IPS-15b (cell line): ENCODE measurements around the gene MAP4K1.
"Not testable (repeated sequence)": the region's sequence is repeated elsewhere in the genome, so short reads cannot be mapped to it uniquely, and the experiment has no call there.

Experiments
- H3K27me3 ChIP-seq: one replicate; pipeline ENCODE4 v1.6.1; 2013; ENCODE audit warnings: low read length; ENCODE audit not compliant: control insufficient read depth, insufficient read depth
- H3K36me3 ChIP-seq: one replicate; pipeline ENCODE4 v1.6.1; 2013; ENCODE audit warnings: low read length; ENCODE audit not compliant: control insufficient read depth, insufficient read depth
- H3K4me1 ChIP-seq: one replicate; pipeline ENCODE4 v1.6.1; 2013; ENCODE audit warnings: mild to moderate bottlenecking, low read length; ENCODE audit not compliant: control insufficient read depth, insufficient read depth
- H3K4me3 ChIP-seq: one replicate; pipeline ENCODE4 v1.5.1; 2013; ENCODE audit warnings: low read depth, low read length
- H3K9ac ChIP-seq: one replicate; pipeline ENCODE4 v1.6.1; 2013; ENCODE audit warnings: low read depth, mild to moderate bottlenecking, low read length
- H3K9me3 ChIP-seq: one replicate; pipeline ENCODE4 v1.6.1; 2013; ENCODE audit warnings: mild to moderate bottlenecking, low read length; ENCODE audit not compliant: control insufficient read depth, insufficient read depth

Gene MAP4K1

GRCh38 chr19:38579304-38579703 lies 38.4 kb downstream of the MAP4K1 start:
- not testable (repeated sequence) for H3K9ac ChIP-seq, H3K4me3 ChIP-seq, H3K27me3 ChIP-seq, H3K4me1 ChIP-seq, H3K9me3 ChIP-seq
- peaks cover 10% of the 10 kb centered on the region for H3K36me3 ChIP-seq

GRCh38 chr19:38577826-38578225 lies 39.9 kb downstream of the MAP4K1 start:
- H3K27me3 ChIP-seq: no peaks in the 10 kb centered on the region
- no peak overlapping the region for H3K9ac ChIP-seq
- H3K9me3 ChIP-seq: no peaks in the 10 kb centered on the region
- H3K4me3 ChIP-seq: no peak overlapping the region
- H3K4me1 ChIP-seq: no peaks in the 10 kb centered on the region
- H3K36me3 ChIP-seq: peaks cover 10% of the 10 kb centered on the region

GRCh38 chr19:38571682-38572081 lies 46.1 kb downstream of the MAP4K1 start:
- H3K36me3 ChIP-seq: peaks cover 9% of the 10 kb centered on the region
- no peak overlapping the region for H3K9ac ChIP-seq
- no peaks in the 10 kb centered on the region for H3K9me3 ChIP-seq
- no peaks in the 10 kb centered on the region for H3K4me1 ChIP-seq
- no peak overlapping the region for H3K4me3 ChIP-seq
- H3K27me3 ChIP-seq: no peaks in the 10 kb centered on the region

- Histone ChIP-seq H3K9ac (no peak overlapping the region), H3K9me3 (no peaks in the 10 kb centered on the region), H3K36me3 (peaks cover 11% of the 10 kb centered on the region), H3K4me3 (no peak overlapping the region), H3K4me1 (no peaks in the 10 kb centered on the region), H3K27me3 (peaks cover 3% of the 10 kb centered on the region)
Observed at GRCh38 chr19:38569368-38569983, 48.3 kb downstream of the MAP4K1 start.

- peak overlapping the region; percentile 22 for H3K4me3 ChIP-seq
Observed at GRCh38 chr19:38565691-38566105, 52.1 kb downstream of the MAP4K1 start.

GRCh38 chr19:38564981-38565690 lies 52.6 kb downstream of the MAP4K1 start:
- peak overlapping the region; percentile 22 for H3K4me3 ChIP-seq
- no peaks in the 10 kb centered on the region for H3K9me3 ChIP-seq
- H3K4me1 ChIP-seq: no peaks in the 10 kb centered on the region
- peaks cover 27% of the 10 kb centered on the region for H3K36me3 ChIP-seq
- peaks cover 5% of the 10 kb centered on the region for H3K27me3 ChIP-seq
- no peak overlapping the region for H3K9ac ChIP-seq

More at GRCh38 chr19:38565691-38566105, 52.1 kb downstream of the MAP4K1 start:
- Histone ChIP-seq H3K4me1 (no peaks in the 10 kb centered on the region), H3K9ac (no peak overlapping the region), H3K27me3 (peaks cover 5% of the 10 kb centered on the region), H3K9me3 (no peaks in the 10 kb centered on the region), H3K36me3 (peaks cover 27% of the 10 kb centered on the region)

GRCh38 chr19:38563475-38563874 lies 54.3 kb downstream of the MAP4K1 start:
- Histone ChIP-seq H3K9me3 (no peaks in the 10 kb centered on the region), H3K27me3 (peaks cover 5% of the 10 kb centered on the region), H3K4me3 (no peak overlapping the region), H3K36me3 (peaks cover 27% of the 10 kb centered on the region), H3K4me1 (no peaks in the 10 kb centered on the region), H3K9ac (no peak overlapping the region)

- Histone ChIP-seq H3K9me3 (no peaks in the 10 kb centered on the region), H3K27me3 (peaks cover 5% of the 10 kb centered on the region)
Observed at GRCh38 chr19:38562096-38562495, 55.7 kb downstream of the MAP4K1 start.

GRCh38 chr19:38561658-38562057 lies 56.1 kb downstream of the MAP4K1 start:
- H3K27me3 ChIP-seq: peaks cover 5% of the 10 kb centered on the region
- no peak overlapping the region for H3K9ac ChIP-seq
- peaks cover 22% of the 10 kb centered on the region for H3K36me3 ChIP-seq
- H3K4me3 ChIP-seq: no peak overlapping the region
- H3K4me1 ChIP-seq: no peaks in the 10 kb centered on the region
- H3K9me3 ChIP-seq: no peaks in the 10 kb centered on the region

More at GRCh38 chr19:38562096-38562495, 55.7 kb downstream of the MAP4K1 start:
- Histone ChIP-seq H3K36me3 (peaks cover 24% of the 10 kb centered on the region), H3K4me3 (no peak overlapping the region), H3K9ac (no peak overlapping the region), H3K4me1 (no peaks in the 10 kb centered on the region)

GRCh38 chr19:38561053-38561606 lies 56.6 kb downstream of the MAP4K1 start:
- no peaks in the 10 kb centered on the region for H3K9me3 ChIP-seq
- H3K4me3 ChIP-seq: no peak overlapping the region
- peaks cover 5% of the 10 kb centered on the region for H3K27me3 ChIP-seq
- H3K36me3 ChIP-seq: peaks cover 20% of the 10 kb centered on the region
- H3K4me1 ChIP-seq: no peaks in the 10 kb centered on the region
- no peak overlapping the region for H3K9ac ChIP-seq

GRCh38 chr19:38559428-38560401 lies 58.0 kb downstream of the MAP4K1 start:
- Histone ChIP-seq H3K9me3 (no peaks in the 10 kb centered on the region), H3K4me1 (no peaks in the 10 kb centered on the region), H3K27me3 (peaks cover 5% of the 10 kb centered on the region), H3K4me3 (no peak overlapping the region), H3K36me3 (peaks cover 20% of the 10 kb centered on the region), H3K9ac (no peak overlapping the region)
